ENCODE results near the gene PRKAG3.
"Not testable (repeated sequence)": the region's sequence is repeated elsewhere in the genome, so short reads cannot be mapped to it uniquely, and the experiment has no call there.

Gene PRKAG3

GRCh38 chr2:218781691-218782527 lies 49.7 kb downstream of the PRKAG3 start, which contains the start of gene CYP27A1:
Gene CYP27A1, plus strand, starts transcription at chr2:218782147. Its CDS starts 36 bp downstream, at chr2:218782183.
- DNase-seq = peak; percentile 82

- peak; percentile 18 for DNase-seq
These were observed 50.5 kb downstream of the PRKAG3 start for GRCh38 chr2:218780851-218781690.

- DNase-seq = no peak
These were observed 51.6 kb downstream of the PRKAG3 start for GRCh38 chr2:218780046-218780445.

GRCh38 chr2:218777276-218777990 lies 54.2 kb downstream of the PRKAG3 start:
- DNase-seq = no peak

- no peak for DNase-seq
These were observed 55.1 kb downstream of the PRKAG3 start for GRCh38 chr2:218776488-218776887.

- no peak for DNase-seq
These were observed 57.7 kb downstream of the PRKAG3 start for GRCh38 chr2:218773881-218774280.

GRCh38 chr2:218772759-218773158 lies 58.8 kb downstream of the PRKAG3 start:
- not testable (repeated sequence) for DNase-seq

All from right kidney (tissue), 1 donor.